Measurements from ENCODE around the gene MAP2K5. TPM values are rescaled to one million over a fixed set of nuclear protein-coding genes. Genes with fewer than 3 reads are reported as not detected.

The MAP2K5 gene
- total RNA-seq, 1 donor from 2014 or later: 26.7 TPM

DNA sequence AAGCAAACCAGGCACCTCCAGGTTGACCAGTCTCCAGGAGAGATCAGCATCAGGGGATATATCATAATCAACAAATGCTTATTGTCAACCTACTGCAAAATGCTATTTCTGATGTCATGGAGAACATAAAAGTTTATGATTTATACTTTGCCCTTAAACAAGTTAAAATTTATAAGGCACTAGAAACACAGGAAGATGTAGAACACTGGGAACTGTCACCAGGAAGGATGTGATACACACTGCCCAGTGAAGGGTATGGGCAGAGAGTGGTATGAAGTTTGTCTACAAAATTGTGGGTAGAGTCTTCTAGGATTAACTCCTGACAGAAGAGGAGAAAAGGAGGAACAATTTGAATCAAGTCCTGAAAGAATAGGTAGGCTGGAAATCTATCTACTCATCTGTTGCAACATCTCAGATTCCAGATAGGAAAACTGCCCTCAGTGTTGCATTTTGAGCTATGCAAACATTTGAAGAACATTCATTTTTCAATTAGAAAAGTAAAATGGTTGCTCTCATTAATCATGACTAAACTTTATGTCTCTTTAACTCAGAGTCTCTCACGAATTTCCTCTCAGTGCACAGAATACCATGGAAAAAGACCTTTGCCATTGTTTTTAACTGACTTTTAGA, 176.9 kb downstream of the MAP2K5 start:
- Mint-ChIP-seq H3K27ac (no peak overlapping the region), H3K36me3 (ENCODE audit: low read depth) (peaks cover 2% of the 10 kb centered on the region), H3K27me3 (no peaks in the 10 kb centered on the region), H3K4me1 (peaks cover 6% of the 10 kb centered on the region), H3K4me3 (no peak overlapping the region), H3K9me3 (no peaks in the 10 kb centered on the region)
- ChIA-PET CTCF (no interaction called here), POLR2A (no interaction called here)
- TF ChIP-seq, protein P1, sequence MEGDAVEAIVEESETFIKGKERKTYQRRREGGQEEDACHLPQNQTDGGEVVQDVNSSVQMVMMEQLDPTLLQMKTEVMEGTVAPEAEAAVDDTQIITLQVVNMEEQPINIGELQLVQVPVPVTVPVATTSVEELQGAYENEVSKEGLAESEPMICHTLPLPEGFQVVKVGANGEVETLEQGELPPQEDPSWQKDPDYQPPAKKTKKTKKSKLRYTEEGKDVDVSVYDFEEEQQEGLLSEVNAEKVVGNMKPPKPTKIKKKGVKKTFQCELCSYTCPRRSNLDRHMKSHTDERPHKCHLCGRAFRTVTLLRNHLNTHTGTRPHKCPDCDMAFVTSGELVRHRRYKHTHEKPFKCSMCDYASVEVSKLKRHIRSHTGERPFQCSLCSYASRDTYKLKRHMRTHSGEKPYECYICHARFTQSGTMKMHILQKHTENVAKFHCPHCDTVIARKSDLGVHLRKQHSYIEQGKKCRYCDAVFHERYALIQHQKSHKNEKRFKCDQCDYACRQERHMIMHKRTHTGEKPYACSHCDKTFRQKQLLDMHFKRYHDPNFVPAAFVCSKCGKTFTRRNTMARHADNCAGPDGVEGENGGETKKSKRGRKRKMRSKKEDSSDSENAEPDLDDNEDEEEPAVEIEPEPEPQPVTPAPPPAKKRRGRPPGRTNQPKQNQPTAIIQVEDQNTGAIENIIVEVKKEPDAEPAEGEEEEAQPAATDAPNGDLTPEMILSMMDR (IDR thresholded peaks at IDR 0.05): no peak
- no peak for DNase-seq
- intact Hi-C loops (cut with micrococcal nuclease): no loop called here
- ATAC-seq (ENCODE audit: low read depth): no peak

DNA sequence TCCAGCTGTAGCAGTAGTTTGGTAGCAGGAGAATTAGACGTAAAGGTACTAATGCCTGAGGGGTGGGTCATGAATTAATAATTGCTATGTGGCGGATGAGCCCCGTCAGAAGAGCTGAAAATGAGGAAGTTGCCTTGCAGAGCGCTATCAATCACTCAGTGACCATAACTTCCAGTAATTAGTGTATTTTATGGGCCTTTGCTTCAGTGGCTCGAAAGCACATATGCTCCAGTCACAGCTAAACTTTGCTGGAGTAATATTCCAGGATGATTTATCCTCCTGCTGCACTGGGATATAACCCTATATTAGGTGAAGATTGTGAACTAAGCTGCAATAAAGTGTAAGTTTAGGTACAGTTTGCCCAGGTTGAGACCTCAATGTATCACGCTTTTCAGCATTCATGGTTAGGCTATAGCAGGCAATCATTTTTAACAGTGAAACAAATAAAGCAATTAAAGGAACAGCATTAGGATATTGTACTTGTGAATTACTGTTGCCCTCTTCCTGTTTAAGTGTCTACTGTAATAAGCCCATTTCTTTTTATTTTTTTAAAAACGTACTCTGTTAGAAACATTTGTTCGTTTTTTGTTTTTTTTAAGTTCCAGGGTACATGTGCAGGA, 178.2 kb downstream of the MAP2K5 start:
- Mint-ChIP-seq H3K36me3 (ENCODE audit: low read depth) (peaks cover 8% of the 10 kb centered on the region), H3K27ac (no peak overlapping the region), H3K4me3 (no peak overlapping the region), H3K27me3 (no peaks in the 10 kb centered on the region), H3K9me3 (no peaks in the 10 kb centered on the region), H3K4me1 (peaks cover 6% of the 10 kb centered on the region)
- ATAC-seq (ENCODE audit: low read depth) (peak; percentile 54), DNase-seq (no peak)
- intact Hi-C loops (cut with micrococcal nuclease): no loop called here
- ChIA-PET CTCF (no interaction called here), POLR2A (interaction anchor here (0.6 to 0.8 kb wide), 2 partner anchors 200 to 504 kb away, joined by 4 read pairs; partner anchors contain the start of gene C15orf61)
- TF ChIP-seq, protein P1 (IDR thresholded peaks at IDR 0.05): no peak

DNA sequence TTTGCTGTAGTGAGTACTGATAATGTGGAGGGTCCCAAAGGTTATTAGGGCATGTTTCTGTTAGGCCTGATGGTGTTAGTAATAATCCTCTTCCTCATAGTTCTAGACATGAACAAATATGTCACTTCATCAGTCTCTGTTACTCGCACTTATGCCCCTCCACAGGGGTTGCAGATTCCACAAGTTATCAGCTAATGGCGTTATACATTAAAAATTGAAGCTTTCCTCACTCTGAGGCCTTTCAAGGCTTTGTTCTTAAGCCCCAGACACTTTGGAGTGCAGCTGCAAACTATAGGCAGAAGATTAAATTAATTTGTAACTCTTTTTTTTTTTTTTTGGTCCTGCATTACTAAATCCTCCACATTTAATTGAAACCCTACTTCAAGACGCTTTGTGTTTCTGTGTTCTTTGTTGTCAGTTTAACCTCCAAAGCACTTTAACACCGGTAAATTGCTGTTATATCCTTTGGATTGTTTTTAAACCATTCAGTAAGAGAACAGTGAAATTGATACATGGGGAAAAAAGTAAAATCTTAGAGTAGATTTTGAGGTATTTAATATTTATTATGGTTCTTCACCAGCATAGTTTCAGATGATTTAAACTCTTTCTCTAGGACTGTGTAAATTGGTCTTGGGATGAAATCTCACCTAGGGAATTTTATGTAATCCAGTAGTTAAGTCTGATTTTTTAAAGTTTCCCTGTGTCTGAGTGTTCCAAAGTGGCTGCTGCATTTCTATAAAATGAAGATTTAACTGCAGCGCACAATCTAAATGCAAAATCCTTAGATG, 179.7 kb downstream of the MAP2K5 start:
- no peaks in the 10 kb centered on the region for H3K27me3 Mint-ChIP-seq
- no peak overlapping the region for H3K27ac Mint-ChIP-seq
- DNase-seq (no peak), ATAC-seq (ENCODE audit: low read depth) (no peak)
- ChIA-PET CTCF (no interaction called here), POLR2A (interaction anchor here (0.7 kb wide), 1 partner anchor 42 kb away, joined by 3 read pairs; no protein-coding TSS in a partner anchor)
- peaks cover 6% of the 10 kb centered on the region for H3K4me1 Mint-ChIP-seq
- peaks cover 8% of the 10 kb centered on the region for H3K36me3 Mint-ChIP-seq (ENCODE audit: low read depth)
- no peaks in the 10 kb centered on the region for H3K9me3 Mint-ChIP-seq
- intact Hi-C loops (cut with micrococcal nuclease): no loop called here
- H3K4me3 Mint-ChIP-seq: no peak overlapping the region
- TF ChIP-seq, protein P1 (IDR thresholded peaks at IDR 0.05): no peak

DNA sequence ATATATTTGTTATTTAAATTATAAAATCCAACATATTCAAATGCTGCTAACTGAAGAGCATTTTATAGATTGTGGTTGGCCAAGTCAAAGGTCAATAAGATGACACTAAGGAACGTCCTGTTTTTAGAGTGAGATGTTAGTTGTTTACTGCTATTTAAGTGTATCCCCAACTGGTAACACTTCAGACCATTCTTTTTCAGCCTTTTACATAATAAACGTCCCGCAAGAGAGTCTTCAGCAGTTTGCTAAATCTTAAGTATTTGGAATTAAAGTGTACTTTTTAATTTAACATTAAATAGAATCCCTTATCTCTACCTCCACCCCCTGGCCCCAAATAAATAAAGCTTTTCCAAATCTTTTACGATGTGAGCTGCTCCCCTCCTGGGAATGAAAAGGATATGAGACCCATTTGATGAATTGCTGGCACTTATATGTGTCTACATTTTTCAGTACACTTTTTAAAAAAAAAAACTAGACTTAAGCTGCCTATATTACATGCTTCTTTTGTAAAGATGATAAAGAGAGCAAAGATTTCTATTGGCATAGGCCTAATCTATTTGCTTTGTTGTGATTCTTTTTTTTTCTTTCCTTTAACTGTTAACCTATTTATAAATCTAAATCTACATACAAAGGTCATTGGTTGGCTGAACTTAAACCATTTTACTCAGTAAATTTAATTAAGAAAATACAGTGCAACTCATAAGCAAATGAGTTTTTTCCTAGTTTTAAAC, 181.0 kb downstream of the MAP2K5 start:
- TF ChIP-seq, protein P1 (IDR thresholded peaks at IDR 0.05): no peak
- ChIA-PET POLR2A (no interaction called here), CTCF (no interaction called here)
- no peak for DNase-seq
- Mint-ChIP-seq H3K4me1 (peaks cover 6% of the 10 kb centered on the region), H3K36me3 (ENCODE audit: low read depth) (peaks cover 10% of the 10 kb centered on the region), H3K9me3 (no peaks in the 10 kb centered on the region), H3K4me3 (no peak overlapping the region), H3K27ac (no peak overlapping the region), H3K27me3 (no peaks in the 10 kb centered on the region)
- ATAC-seq (ENCODE audit: low read depth): no peak
- intact Hi-C loops (cut with micrococcal nuclease): no loop called here
